ENCODE measurements around the gene LTBP1.

- TF ChIP-seq CTCF (IDR thresholded peaks at IDR 0.05) (no peak), EP300 (IDR thresholded peaks at IDR 0.05) (no peak), POLR2AphosphoS5 (IDR thresholded peaks at IDR 0.05) (no peak)
These were observed 369.6 kb downstream of the LTBP1 start for GRCh38 chr2:33316328-33316727.
